Naive thymus-derived CD8-positive, alpha-beta T cell (primary cell): ENCODE data around the gene DCUN1D3. TPM values are rescaled to one million over a fixed set of nuclear protein-coding genes. Genes with fewer than 3 reads are reported as not detected.

Experiments
- ATAC-seq, 2 donors: fragments of 150-1000 bp; cut with Tn5 transposase in 1 of 2; sonication (Bioruptor Pico), chemical (Tn5 transposase) in 1 of 2; 1 replicate in 1 of 2; 2 replicates in 1 of 2; pipeline ENCODE4 v1.10.0; 2021; ENCODE audit warnings: mild to moderate bottlenecking in 2 of 2, moderate library complexity in 2 of 2
- POLR2A ChIA-PET: fragments of 350-600 bp; sonication (Branson Sonifier 250); formaldehyde crosslinking; loops from one replicate; lab custom pipeline; 2021; ENCODE audit warnings: antibody characterized with exemption; lab: Charles Lee
- DNase-seq, 10 donors: peaks; one replicate each; pipeline versions ENCODE4 v3.0.0 to v3.0.0-alpha.2; 2020 to 2022
- H3K27ac Mint-ChIP-seq, 10 donors: one replicate each; pipeline ENCODE4 v1.8.0; 2020 to 2022; ENCODE audit warnings: mild to moderate bottlenecking in 10 of 10, mixed read lengths in 10 of 10, moderate library complexity in 4 of 10, inconsistent platforms in 1 of 10
- H3K27me3 Mint-ChIP-seq, 5 donors: one replicate each; pipeline ENCODE4 v1.8.0; 2021 to 2022; ENCODE audit warnings: mixed read lengths in 5 of 5
- H3K36me3 Mint-ChIP-seq, 3 donors: one replicate each; pipeline ENCODE4 v1.8.0; 2020 to 2022; ENCODE audit warnings: mixed read lengths in 3 of 3, mild to moderate bottlenecking in 2 of 3, inconsistent platforms in 1 of 3
- H3K4me1 Mint-ChIP-seq, 4 donors: one replicate each; pipeline ENCODE4 v1.8.0; 2021 to 2022; ENCODE audit warnings: mixed read lengths in 4 of 4
- H3K4me3 Mint-ChIP-seq, 10 donors: one replicate each; pipeline ENCODE4 v1.8.0; 2020 to 2022; ENCODE audit warnings: mild to moderate bottlenecking in 10 of 10, mixed read lengths in 10 of 10, moderate library complexity in 6 of 10, inconsistent platforms in 1 of 10
- H3K9me3 Mint-ChIP-seq, 9 donors: one replicate each; pipeline ENCODE4 v1.8.0; 2020 to 2022; ENCODE audit warnings: mixed read lengths in 9 of 9, mild to moderate bottlenecking in 3 of 9, inconsistent platforms in 1 of 9, moderate library complexity in 1 of 9
- polyA plus RNA-seq, 3 donors: library from polyadenylated mRNA; unstranded; fragments of 300-500 nt; fragmentation: Illumina TruSeq; gene quantifications; one replicate each; pipeline ENCODE4 v1.2.3, GENCODE V29; 2021
- total RNA-seq, 8 experiments: library from RNA in 2 of 8; stranded (reverse) in 2 of 8; gene quantifications; one replicate each; pipeline ENCODE4 v1.2.3 and lab custom pipeline; 2021 to 2026

DCUN1D3 gene
- total and polyA plus RNA-seq, 5 experiments from 2014 or later: 0.47 to 6.2 (median 1.1) TPM

DNA sequence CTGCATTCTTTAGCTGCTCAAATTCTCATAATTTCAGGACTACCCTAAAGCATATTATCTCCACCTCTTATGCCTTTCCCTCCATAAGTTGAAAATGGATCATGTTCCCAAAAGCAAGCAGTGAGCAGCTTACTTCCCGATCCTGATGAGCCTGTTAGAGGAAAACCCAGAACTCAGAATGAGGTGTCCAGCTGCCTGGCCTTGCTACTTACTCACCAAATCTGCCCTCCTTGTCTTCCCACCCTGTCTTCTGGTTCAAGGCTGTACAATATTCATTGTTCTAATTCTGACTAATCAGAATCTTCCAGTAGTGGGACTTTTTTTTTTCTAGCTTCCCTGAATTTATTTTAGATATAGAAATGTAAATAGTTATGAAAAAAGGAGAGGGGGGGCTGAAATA is 11.2 kb upstream of the DCUN1D3 start:
- H3K4me1 Mint-ChIP-seq: peaks cover 6 to 14% (median 9%) of the 10 kb centered on the region in 4 donors
- no peak overlapping the region for H3K4me3 Mint-ChIP-seq
- H3K27me3 Mint-ChIP-seq: no peaks in the 10 kb centered on the region
- peaks cover 2 to 7% (median 5%) of the 10 kb centered on the region in 3 donors for H3K36me3 Mint-ChIP-seq
- DNase-seq (no peak), ATAC-seq (no peak)
- peak overlapping the region in 1 of 10 donors; percentile 71 for H3K27ac Mint-ChIP-seq
- H3K9me3 Mint-ChIP-seq: no peaks in the 10 kb centered on the region
- POLR2A ChIA-PET: no interaction called here

DNA sequence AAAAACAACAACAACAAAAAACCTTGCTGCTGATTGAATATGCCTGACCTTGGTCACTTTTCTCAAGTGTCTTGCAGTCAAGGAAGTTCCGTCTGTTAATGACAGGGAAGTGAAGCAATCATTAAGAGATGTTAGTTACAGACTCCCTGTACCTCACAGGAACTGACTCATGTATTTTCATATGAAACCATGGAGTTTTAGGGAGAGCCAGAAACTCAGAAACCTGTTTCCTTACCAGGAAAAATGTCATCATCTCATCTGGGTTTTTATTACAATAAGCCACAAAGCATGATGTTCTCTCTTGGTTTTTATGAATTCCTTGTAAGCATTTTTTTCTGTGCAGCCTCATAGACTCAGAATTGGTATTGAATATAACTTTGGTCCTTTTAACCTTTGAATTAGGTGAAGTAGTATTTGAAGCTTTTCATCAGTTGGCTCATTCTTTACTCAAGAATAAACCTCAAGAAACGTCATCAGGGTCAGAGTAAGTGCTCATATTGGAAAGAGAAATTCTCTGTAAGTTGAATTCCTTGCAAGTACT is 10.7 kb upstream of the DCUN1D3 start:
- DNase-seq: no peak
- Mint-ChIP-seq H3K27ac (peak overlapping the region in 1 of 10 donors; percentile 45), H3K36me3 (peaks cover 0 to 2% (median 2%) of the 10 kb centered on the region in 3 donors), H3K4me1 (peaks cover 4 to 13% (median 10%) of the 10 kb centered on the region in 4 donors), H3K9me3 (no peaks in the 10 kb centered on the region), H3K4me3 (no peak overlapping the region), H3K27me3 (no peaks in the 10 kb centered on the region)
- POLR2A ChIA-PET: no interaction called here
- no peak for ATAC-seq

DNA sequence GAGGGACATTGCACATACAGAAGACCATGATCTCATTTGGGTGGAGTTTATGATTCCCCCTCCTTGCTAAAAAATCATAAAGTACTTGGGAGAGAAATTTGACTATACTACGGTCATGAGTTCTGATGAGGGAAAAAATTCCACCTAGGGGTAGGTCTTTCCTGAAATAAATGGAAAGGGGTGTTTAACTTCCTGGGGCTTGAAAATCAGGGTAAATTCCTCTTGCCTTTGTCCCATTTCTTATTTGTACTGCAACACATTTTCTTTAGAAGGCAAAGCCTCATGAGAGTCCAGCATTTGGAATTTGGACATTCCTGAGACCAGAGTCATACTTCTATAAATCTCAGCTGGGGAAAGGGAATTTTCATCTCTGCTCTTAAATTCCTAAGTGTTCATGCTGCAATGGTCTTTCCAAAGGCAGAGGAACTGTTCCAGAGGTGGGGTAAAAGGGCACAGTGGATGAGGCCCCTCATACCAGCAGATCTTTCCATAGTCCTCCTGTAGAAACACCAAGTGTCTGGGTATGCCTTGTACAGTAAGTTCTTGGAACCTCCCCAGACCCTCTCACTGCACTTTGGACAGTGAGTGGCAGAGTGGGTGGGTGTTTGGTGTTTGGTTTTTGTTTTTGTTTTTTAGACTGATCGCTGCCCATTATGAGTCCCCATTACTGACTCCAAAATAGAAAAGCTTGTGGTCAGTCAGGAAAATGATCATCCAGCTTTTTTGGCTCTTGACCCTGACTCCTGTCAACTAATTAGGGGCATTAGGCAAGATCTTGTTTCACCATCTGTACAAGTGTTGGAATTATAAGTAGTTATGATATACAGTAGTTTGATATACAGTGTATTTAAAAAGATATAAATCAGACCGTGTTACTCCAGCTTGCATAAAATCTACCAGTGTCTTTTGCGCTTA is 6.4 kb upstream of the DCUN1D3 start:
- no peaks in the 10 kb centered on the region for H3K9me3 Mint-ChIP-seq
- peaks cover 34 to 51% (median 41%) of the 10 kb centered on the region in 4 donors for H3K4me1 Mint-ChIP-seq
- DNase-seq: no peak
- peak overlapping the region in 1 of 10 donors; percentile 46 for H3K27ac Mint-ChIP-seq
- H3K36me3 Mint-ChIP-seq: no peaks in the 10 kb centered on the region
- no peak for ATAC-seq
- POLR2A ChIA-PET: no interaction called here
- H3K27me3 Mint-ChIP-seq: no peaks in the 10 kb centered on the region
- no peak overlapping the region for H3K4me3 Mint-ChIP-seq

- ATAC-seq: no peak
- no peak overlapping the region for H3K27ac Mint-ChIP-seq
- peaks cover 42 to 54% (median 48%) of the 10 kb centered on the region in 4 donors for H3K4me1 Mint-ChIP-seq
These were observed 5.4 kb upstream of the DCUN1D3 start for GRCh38 chr16:20905576-20905975.

GRCh38 chr16:20904507-20905081 is 4.4 kb upstream of the DCUN1D3 start:
- Mint-ChIP-seq H3K9me3 (no peaks in the 10 kb centered on the region), H3K4me3 (peak overlapping the region in 9 of 10 donors; percentile 1 to 72 (median 53)), H3K36me3 (no peaks in the 10 kb centered on the region), H3K27me3 (no peaks in the 10 kb centered on the region), H3K4me1 (peaks cover 41 to 59% (median 53%) of the 10 kb centered on the region in 4 donors), H3K27ac (peak overlapping the region; percentile 30 to 96 (median 76))
- ATAC-seq (peak in 1 of 2 donors; percentile 4), DNase-seq (peak in 5 of 10 donors; percentile 2 to 54 (median 43))
- POLR2A ChIA-PET: no interaction called here

More at GRCh38 chr16:20905576-20905975, 5.4 kb upstream of the DCUN1D3 start:
- POLR2A ChIA-PET: no interaction called here
- Mint-ChIP-seq H3K4me3 (no peak overlapping the region), H3K36me3 (no peaks in the 10 kb centered on the region), H3K9me3 (no peaks in the 10 kb centered on the region), H3K27me3 (no peaks in the 10 kb centered on the region)
- DNase-seq: no peak

GRCh38 chr16:20903899-20904506 is 3.8 kb upstream of the DCUN1D3 start:
- Mint-ChIP-seq H3K27me3 (no peaks in the 10 kb centered on the region), H3K4me3 (peak overlapping the region in 9 of 10 donors; percentile 1 to 71 (median 49)), H3K4me1 (peaks cover 46 to 65% (median 58%) of the 10 kb centered on the region in 4 donors), H3K9me3 (no peaks in the 10 kb centered on the region), H3K27ac (peak overlapping the region; percentile 30 to 96 (median 76)), H3K36me3 (no peaks in the 10 kb centered on the region)
- ATAC-seq: no peak
- POLR2A ChIA-PET: no interaction called here
- DNase-seq: no peak

DNA sequence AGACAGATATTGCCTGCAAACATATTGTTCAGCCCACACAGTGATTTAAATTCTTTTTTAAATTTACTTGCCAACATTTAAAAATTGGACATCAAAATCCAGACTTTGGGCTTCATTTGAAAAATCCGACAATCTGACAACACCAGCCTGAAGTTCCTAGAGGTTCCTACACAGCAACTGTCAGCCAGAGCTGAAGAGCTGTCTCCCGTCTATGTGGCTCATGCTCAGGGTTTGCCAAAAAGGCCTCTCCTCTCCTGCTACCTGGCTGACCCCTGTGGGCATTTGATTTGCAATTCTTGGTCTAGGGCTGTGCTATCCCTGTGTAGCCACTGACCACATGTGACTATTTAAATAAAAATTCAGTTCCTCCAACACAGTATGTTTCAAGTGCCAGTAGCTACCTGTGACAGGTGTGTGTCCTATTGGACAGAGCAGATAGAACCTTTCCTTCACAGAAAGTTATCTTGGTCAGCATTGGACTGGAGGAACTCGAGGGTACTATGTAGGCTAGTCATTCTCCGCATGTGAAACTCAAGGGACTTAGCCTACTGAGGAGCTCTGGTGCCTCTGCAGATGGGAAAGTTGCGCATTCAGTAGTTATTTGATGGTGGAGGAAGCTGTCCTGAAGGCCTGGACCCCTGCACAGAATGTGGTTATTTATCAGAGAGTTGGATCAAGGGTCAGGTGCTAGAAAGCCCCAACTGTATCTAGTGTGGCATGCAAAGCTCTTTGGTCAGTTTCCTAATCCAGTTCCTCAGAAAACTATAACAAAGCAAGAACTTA is 3.1 kb upstream of the DCUN1D3 start:
- ATAC-seq (no peak), DNase-seq (no peak)
- Mint-ChIP-seq H3K36me3 (no peaks in the 10 kb centered on the region), H3K27me3 (no peaks in the 10 kb centered on the region), H3K9me3 (no peaks in the 10 kb centered on the region), H3K4me3 (peak overlapping the region in 5 of 10 donors; percentile 16 to 58 (median 34)), H3K4me1 (peaks cover 46 to 72% (median 65%) of the 10 kb centered on the region in 4 donors), H3K27ac (peak overlapping the region; percentile 67 to 96 (median 81))
- POLR2A ChIA-PET: interaction anchor here (1.7 kb wide), 1 partner anchor 28 kb away, joined by 3 read pairs; no protein-coding TSS in a partner anchor

- Mint-ChIP-seq H3K4me1 (peaks cover 48 to 75% (median 70%) of the 10 kb centered on the region in 4 donors), H3K27me3 (no peaks in the 10 kb centered on the region), H3K36me3 (peaks cover 0 to 2% (median 0%) of the 10 kb centered on the region in 3 donors), H3K4me3 (peak overlapping the region in 9 of 10 donors; percentile 6 to 99 (median 92)), H3K27ac (peak overlapping the region; percentile 79 to 100 (median 98)), H3K9me3 (no peaks in the 10 kb centered on the region)
- POLR2A ChIA-PET: interaction anchor here (1.7 kb wide), 1 partner anchor 27 kb away, joined by 3 read pairs; no protein-coding TSS in a partner anchor
- DNase-seq (no peak), ATAC-seq (no peak)
These were observed 2.3 kb upstream of the DCUN1D3 start for GRCh38 chr16:20902426-20902825.

DNA sequence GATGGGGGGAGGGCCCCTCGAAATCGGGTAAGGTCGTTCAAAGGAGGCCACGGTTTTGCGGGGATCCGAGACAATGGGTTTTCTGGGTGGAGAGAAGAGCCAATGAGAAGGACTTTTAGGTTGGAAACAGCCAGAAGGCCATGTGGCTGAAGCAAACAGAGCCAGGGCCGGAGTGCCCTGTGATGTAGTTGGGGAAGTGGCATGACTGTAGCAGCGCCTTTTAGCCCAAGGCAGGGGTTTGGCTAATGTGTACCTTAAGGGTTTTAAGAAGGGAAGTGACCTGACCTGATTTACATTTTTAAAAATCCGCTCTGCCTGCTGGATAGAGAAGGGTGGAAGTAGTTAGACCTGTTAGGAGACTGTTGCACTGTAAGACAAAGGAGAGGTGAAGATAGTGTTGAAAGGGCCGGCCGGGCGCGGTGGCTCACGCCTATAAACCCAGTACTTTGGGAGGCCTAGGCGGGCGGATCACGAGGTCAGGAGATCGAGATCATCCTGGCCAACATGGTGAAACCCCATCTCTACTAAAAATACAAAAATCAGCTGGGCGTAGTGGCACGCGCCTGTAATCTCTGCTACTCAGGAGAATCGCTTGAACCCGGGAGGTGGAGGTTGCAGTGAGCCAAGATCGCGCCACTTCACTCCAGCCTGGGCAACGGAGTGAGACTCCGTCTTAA is 1.4 kb upstream of the DCUN1D3 start:
- Mint-ChIP-seq H3K4me1 (peaks cover 48 to 75% (median 70%) of the 10 kb centered on the region in 4 donors), H3K27me3 (no peaks in the 10 kb centered on the region), H3K36me3 (peaks cover 0 to 7% (median 0%) of the 10 kb centered on the region in 3 donors), H3K4me3 (peak overlapping the region; percentile 89 to 99 (median 96)), H3K27ac (peak overlapping the region; percentile 96 to 100 (median 98)), H3K9me3 (no peaks in the 10 kb centered on the region)
- POLR2A ChIA-PET: interaction anchor here (0.6 to 1.9 kb wide), 5 partner anchors 26 to 161 kb away, joined by 3 to 9 read pairs (median 3); no protein-coding TSS in a partner anchor
- no peak for ATAC-seq
- peak in 7 of 10 donors; percentile 2 to 63 (median 30) for DNase-seq

DNA sequence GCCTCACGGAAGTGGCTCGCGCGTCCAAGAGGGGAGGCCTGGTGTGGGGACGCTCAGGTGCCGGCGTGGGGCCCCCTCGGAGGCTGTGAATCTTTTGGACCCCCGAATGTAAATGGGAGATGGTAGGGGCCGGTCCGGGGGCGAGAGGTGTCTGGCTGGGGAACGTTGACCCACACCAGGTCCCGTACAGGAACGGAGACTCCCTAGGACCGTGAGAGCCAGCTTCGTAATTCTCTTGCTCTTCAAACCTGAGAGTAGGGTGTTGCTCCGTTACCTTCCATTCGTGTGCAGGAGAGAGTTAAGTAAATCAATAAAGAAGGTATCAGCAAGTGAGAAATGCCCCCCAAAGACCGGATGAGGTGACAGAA is 894 bp upstream of the DCUN1D3 start:
- Mint-ChIP-seq H3K9me3 (no peaks in the 10 kb centered on the region), H3K27ac (peak overlapping the region; percentile 96 to 100 (median 98)), H3K36me3 (peaks cover 0 to 10% (median 0%) of the 10 kb centered on the region in 3 donors), H3K27me3 (no peaks in the 10 kb centered on the region), H3K4me1 (peaks cover 48 to 74% (median 69%) of the 10 kb centered on the region in 4 donors), H3K4me3 (peak overlapping the region; percentile 89 to 99 (median 96))
- POLR2A ChIA-PET: interaction anchor here (0.6 to 1.9 kb wide), 5 partner anchors 8 to 160 kb away, joined by 3 to 9 read pairs (median 4); no protein-coding TSS in a partner anchor
- DNase-seq: peak in 2 of 10 donors; percentile 53 to 55
- peak; percentile 5 to 18 for ATAC-seq
